ENCODE data around the gene LURAP1L. TPM values are rescaled to one million over a fixed set of nuclear protein-coding genes. Genes with fewer than 3 reads are reported as not detected.
A peak's percentile ranks its signal among the peaks of the same experiment; 100 is the strongest.

The LURAP1L gene
- total and polyA plus RNA-seq, 2 donors (not counting 1 experiment from before 2014, with no cell fraction given): 39.9 to 94.1 TPM

DNA sequence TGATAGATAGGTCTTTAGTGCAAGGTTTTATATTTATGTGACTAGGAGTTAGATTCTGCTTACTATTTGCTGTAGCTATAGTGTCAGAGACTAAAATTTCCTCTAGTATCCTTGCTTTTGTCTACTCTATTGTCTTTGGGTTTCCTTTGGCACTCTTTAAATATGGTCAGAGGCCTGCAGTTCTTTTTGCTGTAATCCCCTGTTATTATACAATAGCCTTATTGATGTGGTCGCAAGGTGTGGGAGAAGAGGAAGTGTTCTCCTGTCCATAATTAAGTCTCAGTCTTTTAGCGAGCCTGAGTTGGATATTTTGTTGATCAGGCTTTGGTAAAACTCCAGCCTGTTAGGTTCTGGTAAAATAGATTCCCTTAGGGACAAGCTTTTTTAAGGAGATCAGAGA lies 34.9 kb downstream of the LURAP1L start:
- Histone ChIP-seq H3K9ac (ENCODE audit: insufficient read depth, low read length) (no peak overlapping the region), H3K4me3 (replicated peaks in 1 of 4; ENCODE audit: control extremely low read depth in 1 of 4, insufficient read depth in 1 of 4, low read depth in 3 of 4, low read length in 4 of 4) (no peak overlapping the region), H3K79me2 (ENCODE audit: control insufficient read depth, insufficient read depth, low read length) (peaks cover 15% of the 10 kb centered on the region), H3K27ac (ENCODE audit: insufficient read depth, low read length) (no peak overlapping the region), H4K20me1 (ENCODE audit: control insufficient read depth, extremely low read depth, insufficient read depth, low read length) (no peaks in the 10 kb centered on the region), H3K27me3 (ENCODE audit: control insufficient read depth, insufficient read depth, low read length) (no peaks in the 10 kb centered on the region), H3K9me3 (ENCODE audit: control insufficient read depth, insufficient read depth, low read depth, low read length) (no peaks in the 10 kb centered on the region), H3K4me1 (ENCODE audit: control insufficient read depth, extremely low read depth, insufficient read depth, low read length) (peaks cover 3% of the 10 kb centered on the region), H3K4me2 (ENCODE audit: extremely low read depth, insufficient read depth, low read length) (no peak overlapping the region), H2AFZ (ENCODE audit: low read length) (no peak overlapping the region), H3K36me3 (ENCODE audit: control insufficient read depth, insufficient read depth, low read length) (no peaks in the 10 kb centered on the region)
- TF ChIP-seq, protein P1, sequence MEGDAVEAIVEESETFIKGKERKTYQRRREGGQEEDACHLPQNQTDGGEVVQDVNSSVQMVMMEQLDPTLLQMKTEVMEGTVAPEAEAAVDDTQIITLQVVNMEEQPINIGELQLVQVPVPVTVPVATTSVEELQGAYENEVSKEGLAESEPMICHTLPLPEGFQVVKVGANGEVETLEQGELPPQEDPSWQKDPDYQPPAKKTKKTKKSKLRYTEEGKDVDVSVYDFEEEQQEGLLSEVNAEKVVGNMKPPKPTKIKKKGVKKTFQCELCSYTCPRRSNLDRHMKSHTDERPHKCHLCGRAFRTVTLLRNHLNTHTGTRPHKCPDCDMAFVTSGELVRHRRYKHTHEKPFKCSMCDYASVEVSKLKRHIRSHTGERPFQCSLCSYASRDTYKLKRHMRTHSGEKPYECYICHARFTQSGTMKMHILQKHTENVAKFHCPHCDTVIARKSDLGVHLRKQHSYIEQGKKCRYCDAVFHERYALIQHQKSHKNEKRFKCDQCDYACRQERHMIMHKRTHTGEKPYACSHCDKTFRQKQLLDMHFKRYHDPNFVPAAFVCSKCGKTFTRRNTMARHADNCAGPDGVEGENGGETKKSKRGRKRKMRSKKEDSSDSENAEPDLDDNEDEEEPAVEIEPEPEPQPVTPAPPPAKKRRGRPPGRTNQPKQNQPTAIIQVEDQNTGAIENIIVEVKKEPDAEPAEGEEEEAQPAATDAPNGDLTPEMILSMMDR (conservative IDR thresholded peaks at IDR 0.05 in 1 of 2, IDR thresholded peaks at IDR 0.05 in 1 of 2; ENCODE audit: low read depth in 1 of 2, low read length in 2 of 2): no peak
- TF ChIP-seq EZH2 (IDR thresholded peaks at IDR 0.05; ENCODE audit: low read length, missing control alignments): no peak
- no peak for DNase-seq (ENCODE audit: low read depth in 2 of 2)

DNA sequence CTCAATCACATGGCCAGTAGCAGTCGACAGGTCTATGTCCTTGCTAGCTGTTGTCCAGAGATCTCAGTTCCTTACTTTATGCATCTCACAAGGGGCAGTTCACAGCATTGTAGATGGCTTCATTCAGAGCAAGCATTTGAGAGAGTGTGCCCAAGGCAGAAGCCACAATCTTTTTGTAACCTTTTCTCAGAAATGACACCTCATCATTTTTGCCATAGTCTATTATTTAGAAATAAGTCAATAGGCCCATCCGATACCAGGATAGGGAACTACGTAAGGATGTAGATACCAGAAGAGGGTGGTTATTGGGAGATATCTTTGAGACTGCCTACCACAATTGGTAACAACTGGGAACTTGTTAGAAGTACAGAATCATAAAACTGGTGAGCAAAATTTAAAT lies 37.1 kb downstream of the LURAP1L start:
- Histone ChIP-seq H3K27me3 (ENCODE audit: control insufficient read depth, insufficient read depth, low read length) (no peaks in the 10 kb centered on the region), H3K4me3 (replicated peaks in 1 of 4; ENCODE audit: control extremely low read depth in 1 of 4, insufficient read depth in 1 of 4, low read depth in 3 of 4, low read length in 4 of 4) (no peak overlapping the region), H3K9me3 (ENCODE audit: control insufficient read depth, insufficient read depth, low read depth, low read length) (no peaks in the 10 kb centered on the region), H3K36me3 (ENCODE audit: control insufficient read depth, insufficient read depth, low read length) (no peaks in the 10 kb centered on the region), H4K20me1 (ENCODE audit: control insufficient read depth, extremely low read depth, insufficient read depth, low read length) (no peaks in the 10 kb centered on the region), H3K9ac (ENCODE audit: insufficient read depth, low read length) (no peak overlapping the region), H3K27ac (ENCODE audit: insufficient read depth, low read length) (peak overlapping the region; percentile 32), H2AFZ (ENCODE audit: low read length) (no peak overlapping the region), H3K79me2 (ENCODE audit: control insufficient read depth, insufficient read depth, low read length) (peaks cover 22% of the 10 kb centered on the region), H3K4me2 (ENCODE audit: extremely low read depth, insufficient read depth, low read length) (no peak overlapping the region), H3K4me1 (ENCODE audit: control insufficient read depth, extremely low read depth, insufficient read depth, low read length) (peaks cover 14% of the 10 kb centered on the region)
- TF ChIP-seq, protein P1 (conservative IDR thresholded peaks at IDR 0.05 in 1 of 2, IDR thresholded peaks at IDR 0.05 in 1 of 2; ENCODE audit: low read depth in 1 of 2, low read length in 2 of 2): no peak
- no peak for TF ChIP-seq EZH2 (IDR thresholded peaks at IDR 0.05; ENCODE audit: low read length, missing control alignments)
- DNase-seq (ENCODE audit: low read depth in 2 of 2): no peak

DNA sequence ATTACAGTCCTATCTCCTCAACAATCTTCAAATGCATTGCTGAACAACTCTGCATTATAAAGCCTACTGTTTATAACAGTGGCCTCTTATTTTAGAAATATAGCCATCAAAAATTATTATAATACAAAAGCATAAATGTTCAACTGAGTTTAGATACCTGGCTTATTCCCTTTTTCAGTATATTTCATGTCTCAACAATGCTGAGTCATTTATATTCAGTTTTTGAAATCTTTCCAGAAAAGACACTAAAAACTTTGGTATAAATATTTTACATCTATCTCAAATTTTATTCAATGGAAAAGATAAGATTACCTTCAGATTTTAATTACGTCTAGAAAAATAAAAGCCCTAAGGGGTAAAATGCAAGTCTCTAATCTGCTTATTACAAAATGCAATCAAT lies 37.9 kb downstream of the LURAP1L start:
- Histone ChIP-seq H3K27me3 (ENCODE audit: control insufficient read depth, insufficient read depth, low read length) (no peaks in the 10 kb centered on the region), H4K20me1 (ENCODE audit: control insufficient read depth, extremely low read depth, insufficient read depth, low read length) (no peaks in the 10 kb centered on the region), H3K4me3 (replicated peaks in 1 of 4; ENCODE audit: control extremely low read depth in 1 of 4, insufficient read depth in 1 of 4, low read depth in 3 of 4, low read length in 4 of 4) (peak overlapping the region in 1 of 4 experiments; percentile 60), H3K27ac (ENCODE audit: insufficient read depth, low read length) (peak overlapping the region; percentile 95), H2AFZ (ENCODE audit: low read length) (no peak overlapping the region), H3K36me3 (ENCODE audit: control insufficient read depth, insufficient read depth, low read length) (no peaks in the 10 kb centered on the region), H3K4me1 (ENCODE audit: control insufficient read depth, extremely low read depth, insufficient read depth, low read length) (peaks cover 21% of the 10 kb centered on the region), H3K9ac (ENCODE audit: insufficient read depth, low read length) (no peak overlapping the region), H3K4me2 (ENCODE audit: extremely low read depth, insufficient read depth, low read length) (peak overlapping the region; percentile 37), H3K9me3 (ENCODE audit: control insufficient read depth, insufficient read depth, low read depth, low read length) (no peaks in the 10 kb centered on the region), H3K79me2 (ENCODE audit: control insufficient read depth, insufficient read depth, low read length) (peaks cover 30% of the 10 kb centered on the region)
- TF ChIP-seq, protein P1 (conservative IDR thresholded peaks at IDR 0.05 in 1 of 2, IDR thresholded peaks at IDR 0.05 in 1 of 2; ENCODE audit: low read depth in 1 of 2, low read length in 2 of 2): no peak
- TF ChIP-seq EZH2 (IDR thresholded peaks at IDR 0.05; ENCODE audit: low read length, missing control alignments): no peak
- no peak for DNase-seq (ENCODE audit: low read depth in 2 of 2)
